ENCODE measurements around the gene PAQR5.
"Not testable (repeated sequence)": the region's sequence is repeated elsewhere in the genome, so short reads cannot be mapped to it uniquely, and the experiment has no call there.

PAQR5 gene

DNA sequence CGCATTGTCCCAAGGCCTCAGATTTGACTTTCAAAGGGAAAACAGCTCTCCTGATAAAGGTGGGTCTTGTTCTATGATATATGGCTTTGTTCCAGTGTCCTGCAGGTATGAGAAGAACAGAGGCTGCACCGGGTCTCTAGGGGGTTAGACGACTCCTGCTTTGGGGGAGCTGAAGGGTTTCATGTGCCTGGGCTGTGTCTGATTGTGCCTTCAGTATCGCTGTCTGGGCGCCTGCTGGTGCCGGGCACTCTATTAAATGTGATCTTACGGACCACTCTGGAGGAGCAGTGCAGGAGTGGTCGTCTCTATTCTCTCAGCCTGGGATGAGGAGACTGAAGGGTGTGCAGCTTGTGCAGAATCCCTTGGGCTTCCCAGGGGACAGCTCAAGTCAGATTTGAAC, 16.0 kb downstream of the PAQR5 start:
- in situ Hi-C loops (cut with MboI; ENCODE audit: low sequenced_read_pairs): no loop called here

DNA sequence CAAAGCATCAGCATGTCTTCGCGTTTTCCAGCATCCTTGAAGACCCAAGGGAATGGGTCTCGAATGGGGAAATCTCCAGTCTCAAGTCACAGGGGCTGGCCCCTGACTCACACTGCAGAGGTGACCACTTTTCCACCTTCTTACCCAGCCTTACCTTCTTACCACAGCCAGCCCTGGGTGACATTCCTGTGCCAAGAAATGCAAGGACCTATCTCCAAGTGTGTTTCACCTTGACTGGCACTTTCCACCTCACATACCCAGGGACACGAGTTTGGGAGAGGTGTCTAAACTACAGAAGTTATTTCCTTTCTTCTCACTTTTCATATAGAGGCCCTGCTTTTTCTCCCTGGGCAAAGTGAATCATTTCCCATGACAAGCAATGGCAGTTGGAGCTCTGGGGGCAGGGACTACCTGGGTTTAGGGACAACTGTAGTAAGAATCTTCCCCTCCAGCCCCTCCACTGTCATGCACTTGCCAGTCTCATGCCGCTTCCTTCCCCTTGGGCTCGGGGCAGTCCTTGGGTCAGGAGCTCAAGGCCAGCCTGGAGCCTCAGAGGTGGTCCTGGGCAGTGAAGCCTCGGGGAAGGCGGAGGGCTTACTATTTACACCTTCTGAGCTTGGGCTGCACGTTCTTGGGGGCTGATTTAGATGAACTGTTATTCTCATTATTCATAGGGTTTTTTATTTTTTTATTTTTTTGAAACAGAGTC, 16.8 kb downstream of the PAQR5 start:
- in situ Hi-C loops (cut with MboI; ENCODE audit: low sequenced_read_pairs): no loop called here

DNA sequence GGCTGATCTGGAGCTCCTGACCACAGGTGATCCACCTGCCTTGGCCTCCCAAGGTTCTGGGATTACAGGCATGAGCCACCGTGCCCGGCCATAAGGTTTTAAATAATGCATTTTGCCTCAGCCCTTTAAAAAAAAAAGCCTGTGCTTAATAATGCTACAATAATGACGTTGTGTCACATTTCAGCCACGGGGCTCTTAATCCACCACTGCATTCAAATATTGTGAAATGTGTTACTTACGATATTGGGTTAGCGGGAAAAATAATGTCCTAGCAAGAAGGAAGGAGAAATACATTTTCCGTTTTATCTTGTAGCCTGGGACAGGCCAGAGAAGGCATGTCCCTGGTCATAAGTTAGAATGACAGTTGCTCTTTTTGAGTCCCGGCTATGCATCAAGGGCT, 17.6 kb downstream of the PAQR5 start:
- in situ Hi-C loops (cut with MboI; ENCODE audit: low sequenced_read_pairs): no loop called here

DNA sequence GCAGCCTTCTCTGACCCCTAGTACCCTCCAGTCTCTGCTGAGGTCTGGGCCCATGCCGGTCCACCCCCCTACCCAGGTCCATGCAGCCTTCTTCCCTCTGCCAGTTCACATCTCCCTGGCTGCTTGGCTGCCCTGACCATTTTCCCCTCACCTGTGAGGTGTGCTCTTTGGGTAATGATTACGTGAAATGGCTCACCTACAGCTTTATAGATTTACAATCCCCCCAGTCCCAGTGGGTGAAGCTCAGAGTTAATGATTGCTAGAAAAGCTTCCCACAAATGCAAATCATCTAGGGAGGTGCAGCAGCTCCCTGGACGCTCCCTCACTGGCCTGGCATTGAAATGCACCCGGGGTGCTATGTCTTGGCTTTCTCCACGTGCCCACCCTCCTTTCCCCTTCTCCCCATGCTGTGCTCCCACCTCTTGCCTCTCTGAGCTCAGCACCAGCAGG, 18.7 kb downstream of the PAQR5 start:
- in situ Hi-C loops (cut with MboI; ENCODE audit: low sequenced_read_pairs): no loop called here

DNA sequence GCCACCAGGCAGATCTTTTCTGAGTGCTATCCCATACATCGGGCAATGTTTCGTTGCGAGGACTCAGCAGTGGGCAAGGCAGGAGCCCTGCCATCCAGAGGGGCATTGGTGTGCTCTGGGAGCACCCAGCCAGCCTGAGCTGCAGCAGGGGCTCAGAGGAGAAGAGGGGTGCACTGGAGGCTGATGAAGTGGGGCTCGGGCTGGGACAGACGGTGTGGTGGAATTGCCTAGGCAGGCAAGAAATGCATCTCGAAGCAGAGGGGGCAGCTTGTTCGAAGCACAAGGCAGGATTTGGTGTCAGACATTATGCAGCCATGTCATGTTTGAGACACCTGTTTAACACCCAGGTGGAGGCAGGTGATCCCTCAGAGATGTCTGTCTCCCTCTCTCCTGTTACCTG, 19.3 kb downstream of the PAQR5 start:
- in situ Hi-C loops (cut with MboI; ENCODE audit: low sequenced_read_pairs): no loop called here

DNA sequence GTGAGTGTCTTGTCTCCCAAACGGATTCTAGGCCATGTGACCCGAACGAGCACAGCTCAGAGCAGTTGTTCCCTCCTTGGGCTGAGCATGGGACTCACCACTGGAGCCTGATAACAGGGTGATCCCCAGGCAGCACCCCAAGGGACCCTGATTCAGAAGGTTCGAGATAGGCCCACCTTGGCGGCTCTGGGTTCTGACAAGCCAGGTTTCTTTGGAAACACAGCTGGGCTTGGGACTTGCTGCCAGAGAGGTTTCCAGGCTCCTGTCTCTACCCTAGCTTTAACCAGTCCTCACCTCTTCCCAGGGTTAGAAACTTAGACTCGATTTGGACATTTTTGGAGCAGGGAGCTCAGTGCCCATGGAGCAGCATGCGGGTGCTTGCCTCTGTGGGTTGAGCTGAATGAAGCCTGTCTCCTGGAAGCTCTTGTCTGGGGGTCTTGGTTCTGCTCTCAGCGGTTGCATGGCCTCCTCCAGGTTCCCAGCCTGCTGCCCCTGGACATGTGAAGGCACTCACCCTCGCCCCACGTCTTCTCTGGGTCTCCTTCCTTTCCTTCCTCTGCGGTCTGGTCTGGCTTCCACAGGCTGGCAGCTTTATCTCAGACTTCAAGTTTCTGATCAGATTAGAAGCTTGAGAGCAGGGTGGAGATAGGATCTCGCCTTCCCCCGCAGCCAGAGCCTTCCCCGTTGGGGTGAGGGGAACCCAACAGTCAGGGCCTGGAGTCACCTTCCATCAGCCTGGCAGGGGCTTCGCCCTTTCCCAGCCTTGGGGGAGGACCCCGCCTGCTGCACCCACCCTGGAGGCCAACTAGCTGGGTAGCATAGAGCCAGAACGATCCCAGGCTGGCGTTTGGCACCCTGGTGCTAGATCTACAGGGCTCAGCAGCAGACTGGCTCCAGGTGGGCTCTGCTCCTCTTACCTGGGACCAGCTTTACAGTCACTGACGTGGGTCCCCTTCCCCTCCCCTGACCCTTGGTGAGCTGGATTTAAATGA, 21.0 kb downstream of the PAQR5 start:
- in situ Hi-C loops (cut with MboI; ENCODE audit: low sequenced_read_pairs): no loop called here

DNA sequence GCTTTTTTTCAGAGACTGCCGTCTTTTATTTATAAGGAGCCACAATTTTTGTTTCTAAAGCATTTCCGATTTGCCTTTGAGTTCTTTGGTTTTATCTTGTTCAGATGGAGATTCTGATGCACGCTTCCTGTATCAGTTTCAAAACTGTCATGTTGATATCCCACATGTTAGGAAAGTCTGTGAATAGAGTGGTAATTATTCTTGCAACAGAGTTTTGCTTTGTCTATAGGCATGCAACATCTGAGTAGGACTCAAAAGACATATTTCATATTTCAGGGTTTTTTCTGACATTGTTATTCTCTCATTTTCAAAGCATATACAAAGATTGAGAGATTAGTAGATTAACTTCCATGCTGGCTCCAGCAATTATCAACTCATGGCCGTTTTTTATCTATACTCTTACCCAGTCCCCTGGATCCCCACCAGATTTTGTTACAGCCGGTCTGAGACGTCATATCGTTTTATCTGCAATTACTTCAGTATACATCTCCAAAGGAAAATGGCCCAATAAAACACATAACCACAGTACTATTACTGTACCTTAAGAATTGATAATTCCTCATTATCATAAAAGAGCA, 22.4 kb downstream of the PAQR5 start:
- in situ Hi-C loops (cut with MboI; ENCODE audit: low sequenced_read_pairs): no loop called here

DNA sequence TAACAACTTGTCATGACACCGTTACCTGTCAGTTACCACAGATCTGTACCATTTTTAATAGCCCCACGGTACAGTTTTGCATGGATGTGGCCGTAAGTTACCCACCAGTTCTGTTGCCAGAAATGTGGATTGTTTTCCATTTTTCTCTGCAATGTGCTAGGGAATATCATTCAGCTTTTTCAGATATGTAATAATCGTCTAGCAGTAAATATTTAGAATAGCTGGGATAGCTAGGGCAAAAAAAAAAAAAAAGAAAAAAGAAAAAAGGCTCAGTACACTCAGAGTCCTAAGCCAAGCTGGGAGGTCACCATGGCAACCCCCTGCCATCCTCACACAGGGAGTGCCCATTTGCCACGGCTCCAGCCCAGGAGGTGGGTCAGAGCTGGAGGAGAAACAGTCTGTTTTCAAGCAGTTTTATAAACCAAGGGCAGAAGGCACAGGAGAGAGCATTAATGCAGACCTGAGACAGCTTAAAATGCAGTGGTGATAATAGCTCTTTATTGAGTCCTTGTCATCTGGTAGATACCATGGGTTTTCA, 25.2 kb downstream of the PAQR5 start:
- in situ Hi-C loops (cut with MboI; ENCODE audit: low sequenced_read_pairs): no loop called here

DNA sequence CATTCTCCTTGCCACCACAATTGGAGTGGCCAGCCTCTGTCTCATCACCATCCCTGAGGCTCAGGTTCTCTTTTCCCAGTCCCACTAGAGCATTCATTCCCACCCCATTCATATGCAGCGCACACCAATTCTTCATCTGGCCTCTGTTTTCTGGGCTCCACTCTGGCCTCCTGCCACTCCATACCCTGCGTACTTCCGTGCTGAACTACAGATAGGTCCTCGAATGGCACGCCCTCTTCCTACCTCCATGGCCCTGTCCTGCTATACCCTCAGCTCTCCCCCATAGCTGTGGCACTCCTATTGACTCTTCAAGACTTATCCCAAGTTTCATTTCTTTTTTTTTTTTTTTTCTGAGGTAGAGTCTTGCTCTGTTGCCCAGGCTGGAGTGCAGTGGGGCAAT, 25.9 kb downstream of the PAQR5 start:
- in situ Hi-C loops (cut with MboI; ENCODE audit: low sequenced_read_pairs): no loop called here

DNA sequence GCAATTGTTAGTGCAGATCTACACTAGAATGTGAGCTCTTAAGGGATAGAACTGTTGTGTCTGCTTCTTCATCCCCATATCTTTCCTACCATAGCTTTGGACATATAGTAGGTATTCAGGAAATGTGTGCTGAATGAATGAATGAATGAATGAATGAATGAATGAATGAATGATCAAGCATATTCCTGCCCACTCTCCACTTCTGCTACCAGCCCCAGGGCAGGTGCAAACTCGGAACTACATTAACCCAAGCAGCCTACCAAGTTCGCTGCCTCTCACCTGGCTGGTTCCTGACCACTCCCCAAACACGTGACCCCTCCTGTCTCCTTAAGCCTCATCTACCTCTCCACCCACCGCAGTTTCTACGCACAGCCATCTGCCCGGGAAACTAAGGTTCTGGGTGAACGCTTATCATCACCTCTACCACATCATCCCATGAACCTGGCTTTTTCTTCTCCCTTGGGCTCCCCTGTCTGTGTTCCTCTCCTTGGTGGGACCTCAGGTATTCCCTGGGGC, 26.8 kb downstream of the PAQR5 start:
- in situ Hi-C loops (cut with MboI; ENCODE audit: low sequenced_read_pairs): no loop called here

DNA sequence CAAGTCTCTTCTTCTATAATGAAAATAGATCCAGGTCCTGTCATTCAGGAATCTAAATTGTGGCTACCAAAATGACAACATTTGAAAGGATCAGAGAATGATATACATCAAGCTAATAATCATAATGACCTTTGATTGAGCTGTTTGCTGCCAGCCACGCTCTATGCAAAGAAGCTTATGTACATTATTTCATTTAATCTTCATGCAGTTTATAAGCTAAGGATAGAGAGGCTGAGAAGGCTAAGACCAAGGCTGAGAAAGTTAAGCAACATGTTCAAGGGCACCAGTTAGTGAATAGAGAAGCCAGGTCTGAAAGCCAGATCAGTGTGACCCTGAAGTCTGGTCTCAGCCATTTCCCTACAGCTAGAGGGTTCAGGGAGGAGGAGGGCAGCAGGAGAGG, 29.4 kb downstream of the PAQR5 start:
- in situ Hi-C loops (cut with MboI; ENCODE audit: low sequenced_read_pairs): no loop called here

DNA sequence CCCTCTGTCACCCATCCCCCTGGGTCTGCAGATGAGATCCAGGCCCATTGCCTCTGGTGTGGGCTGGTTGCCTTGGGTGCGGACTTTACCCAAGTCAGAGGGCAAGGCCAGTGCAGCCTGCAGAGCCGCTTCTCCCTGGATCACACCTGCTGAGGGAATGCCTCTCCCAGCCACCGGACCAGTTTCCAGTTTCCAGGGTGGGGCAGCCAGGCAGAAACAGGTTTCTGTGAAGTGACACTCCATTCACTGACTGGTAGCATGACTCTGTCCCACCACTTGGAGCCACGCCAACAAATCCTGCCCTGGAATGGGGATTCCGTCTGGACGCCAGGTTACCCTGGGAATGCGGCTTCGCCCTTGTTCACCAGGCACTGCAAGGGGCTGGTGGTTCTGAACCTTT, 30.0 kb downstream of the PAQR5 start:
- in situ Hi-C loops (cut with MboI; ENCODE audit: low sequenced_read_pairs): no loop called here

DNA sequence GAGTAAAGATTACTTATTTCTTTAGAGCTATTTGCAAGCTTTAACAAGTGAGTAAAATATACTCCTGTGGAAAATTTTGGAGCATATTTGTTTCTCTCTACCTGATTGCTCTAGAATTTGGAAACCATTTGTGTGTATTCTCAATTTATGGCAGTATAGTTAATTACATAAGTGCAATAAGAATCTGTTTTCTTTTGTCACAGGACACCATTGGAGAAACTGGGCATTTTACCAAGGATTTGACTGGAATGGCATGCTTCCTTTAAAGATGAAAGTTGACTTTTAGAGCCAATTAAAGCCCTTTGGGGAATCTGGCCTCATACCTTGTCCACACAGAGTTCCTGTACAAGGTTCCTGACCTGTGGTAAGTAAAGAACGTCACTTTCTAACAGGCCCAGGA, 38.4 kb downstream of the PAQR5 start:
- in situ Hi-C loops (cut with MboI; ENCODE audit: low sequenced_read_pairs): no loop called here

DNA sequence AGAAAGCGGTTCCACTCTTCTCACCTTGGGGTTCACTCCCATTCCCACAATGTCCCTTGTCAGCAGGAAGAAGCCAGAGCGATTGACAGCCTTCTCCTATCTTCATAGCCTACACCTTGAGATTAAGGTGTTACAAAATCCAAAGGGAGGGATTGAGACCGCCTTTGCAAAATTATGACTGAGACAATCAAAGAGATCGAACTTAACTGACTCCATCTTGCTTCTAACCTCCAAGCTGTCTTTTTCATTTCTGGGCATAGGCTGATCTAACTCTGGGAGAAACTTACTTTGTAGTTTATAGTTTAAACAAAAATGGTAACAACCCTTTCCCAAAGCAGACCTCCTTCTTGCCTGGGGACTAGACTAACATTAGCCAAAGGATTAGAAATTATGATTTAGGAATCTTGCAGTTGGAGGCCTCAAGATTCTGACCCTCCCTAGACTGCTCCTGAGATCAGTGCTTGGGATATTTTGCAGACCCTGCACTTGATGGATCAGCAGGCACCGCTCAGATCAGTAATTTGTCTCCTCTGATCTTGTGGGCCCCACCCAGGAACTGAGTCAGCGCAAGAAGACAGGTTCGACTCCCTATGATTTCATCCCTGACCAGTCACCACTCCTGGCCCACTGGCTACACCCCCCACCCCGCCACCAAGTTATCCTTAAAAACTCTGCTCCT, 40.0 kb downstream of the PAQR5 start:
- in situ Hi-C loops (cut with MboI; ENCODE audit: low sequenced_read_pairs): no loop called here

DNA sequence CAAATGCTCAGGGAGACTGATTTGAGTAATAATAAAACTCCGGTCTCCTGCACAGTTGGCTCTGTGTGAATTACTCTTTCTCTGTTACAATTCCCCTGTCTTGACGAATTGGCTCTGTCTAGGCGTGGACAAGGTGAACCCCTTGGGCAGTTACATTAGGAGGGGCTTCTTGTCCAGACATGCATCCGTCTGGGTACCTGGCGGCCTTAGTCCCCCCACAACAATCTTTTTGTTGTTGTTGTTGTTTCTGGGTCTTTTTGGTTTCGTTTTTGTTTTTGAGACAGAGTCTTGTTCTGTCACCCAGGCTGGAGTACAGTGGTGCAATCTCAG, 40.5 kb downstream of the PAQR5 start:
- in situ Hi-C loops (cut with MboI; ENCODE audit: low sequenced_read_pairs): not testable (repeated sequence)

DNA sequence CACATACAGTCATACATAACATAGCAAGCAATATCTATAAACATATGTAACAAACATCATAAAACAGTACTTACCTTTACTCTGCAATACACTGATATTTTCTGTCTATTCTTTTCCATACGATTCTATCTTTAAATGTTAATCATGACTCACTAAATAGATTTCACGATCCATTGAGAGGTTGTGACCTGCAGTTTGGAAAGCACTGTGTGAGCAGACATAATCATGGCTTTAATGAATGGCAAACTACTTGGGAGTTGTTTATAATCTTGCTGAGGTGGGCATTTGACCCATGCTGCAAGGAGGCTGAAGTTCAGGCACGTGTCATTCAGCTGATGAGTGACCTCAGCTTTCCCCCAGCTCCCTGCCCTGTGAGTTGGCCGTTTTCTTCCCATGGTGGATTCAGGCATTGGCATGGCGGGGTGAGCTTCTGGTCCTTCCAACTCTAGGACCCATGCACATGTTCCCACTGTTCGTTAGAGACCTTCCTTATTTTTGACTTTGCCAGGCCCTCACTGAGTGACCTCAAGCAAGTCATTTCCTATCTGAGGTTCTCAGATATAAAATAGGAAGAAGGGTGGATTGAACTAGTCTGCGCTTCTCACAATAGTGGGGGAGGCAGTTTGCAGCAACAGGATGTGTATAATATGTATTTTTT, 41.7 kb downstream of the PAQR5 start:
- in situ Hi-C loops (cut with MboI; ENCODE audit: low sequenced_read_pairs): no loop called here

DNA sequence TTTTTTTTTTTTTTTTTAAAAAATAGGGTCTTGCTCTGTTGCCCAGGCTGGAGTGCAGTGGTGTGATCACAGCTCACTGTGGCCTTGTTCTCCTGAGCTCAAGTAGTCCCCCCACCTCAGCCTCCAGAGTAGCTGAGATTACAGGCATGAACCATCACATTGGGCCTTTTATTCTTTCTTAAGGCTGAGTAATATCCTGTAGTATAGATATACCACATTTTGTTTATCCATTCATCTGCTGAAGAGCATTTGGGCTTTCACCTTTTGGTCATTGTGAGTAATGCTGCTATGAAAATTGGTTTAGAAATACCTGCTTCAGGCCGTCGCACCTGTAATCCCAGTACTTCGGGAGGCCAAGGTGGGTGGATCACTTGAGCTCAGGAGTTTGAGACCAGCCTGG, 42.6 kb downstream of the PAQR5 start:
- in situ Hi-C loops (cut with MboI; ENCODE audit: low sequenced_read_pairs): no loop called here

DNA sequence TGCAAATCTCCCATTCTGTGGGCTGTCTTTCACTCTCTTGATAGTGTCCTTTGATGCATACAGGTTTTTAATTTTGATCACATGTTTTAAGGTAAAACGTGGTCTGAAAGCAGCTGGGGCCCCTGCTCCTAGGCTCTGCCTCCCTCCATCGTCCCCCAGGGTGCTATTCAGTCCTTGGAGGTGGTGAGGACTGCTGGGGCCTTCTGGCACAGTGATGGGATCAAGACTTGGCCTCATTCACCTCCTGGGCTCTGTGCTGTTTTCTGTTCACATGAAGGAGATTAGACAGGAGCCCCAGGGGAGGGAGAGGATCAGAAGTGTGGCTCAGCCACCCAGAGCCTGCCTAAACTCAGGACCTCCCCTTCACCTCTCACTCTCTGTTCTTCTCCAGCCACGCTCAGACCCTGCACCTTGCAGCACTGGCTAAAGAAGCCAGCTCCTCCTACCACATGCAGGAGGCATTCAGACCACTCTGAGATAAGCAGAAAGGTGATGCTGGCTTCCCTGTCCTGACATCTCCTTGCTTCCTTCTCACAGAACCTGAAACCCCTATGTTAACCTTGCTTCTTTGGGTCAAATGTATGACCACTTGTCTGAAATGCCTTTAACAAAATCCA, 43.9 kb downstream of the PAQR5 start:
- in situ Hi-C loops (cut with MboI; ENCODE audit: low sequenced_read_pairs): no loop called here

DNA sequence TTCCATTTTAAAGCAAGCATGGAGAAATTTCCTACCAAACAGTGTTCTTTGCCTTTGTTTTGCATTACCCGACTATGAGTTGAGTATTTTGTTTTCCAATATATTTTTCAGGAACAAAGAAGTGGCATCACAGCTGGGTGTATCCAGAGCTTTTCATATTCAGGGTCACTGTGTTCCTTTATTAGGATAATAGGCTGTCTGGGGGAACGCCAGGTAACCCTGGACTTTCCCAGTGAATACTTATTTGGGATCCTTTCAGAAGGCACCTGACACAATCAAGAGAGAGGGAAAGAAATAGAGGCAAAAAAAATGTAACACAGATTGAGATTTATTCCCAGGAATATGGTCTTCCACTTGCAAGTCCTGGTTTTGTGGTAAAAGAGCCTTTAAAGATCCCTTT, 44.4 kb downstream of the PAQR5 start:
- in situ Hi-C loops (cut with MboI; ENCODE audit: low sequenced_read_pairs): no loop called here

DNA sequence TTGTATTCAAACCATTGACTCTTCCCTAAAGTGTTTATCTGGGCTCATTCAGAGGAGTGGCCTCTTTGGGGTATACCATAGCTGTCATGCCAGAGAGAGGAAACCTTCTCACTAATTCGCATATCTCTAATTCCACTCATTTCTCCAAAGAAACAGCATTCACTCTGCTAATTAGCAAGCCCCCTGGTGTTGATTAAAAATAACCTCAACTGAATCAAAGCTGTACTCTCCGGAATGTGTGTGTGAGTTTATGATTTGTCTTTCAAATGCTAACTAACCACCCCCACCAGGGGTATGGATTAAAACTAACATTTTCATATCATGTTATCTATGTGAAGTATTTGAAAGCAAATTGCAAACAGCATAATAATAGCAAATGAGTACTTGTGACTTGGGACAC, 45.5 kb downstream of the PAQR5 start:
- in situ Hi-C loops (cut with MboI; ENCODE audit: low sequenced_read_pairs): no loop called here

All from HL-60/S4 treated with retinoic acid at 250 ng/mL for 4 days and 3 days (cell line).